Neutrophil (primary cell): Measurements from ENCODE around the gene ARHGEF19.

Source experiments
- H3K27ac ChIP-seq: fragments of 200-600 bp; sonication (generic); 2 replicates; pipeline ENCODE4 v1.5.1; 2016; ENCODE audit warnings: mild to moderate bottlenecking, moderate library complexity
- H3K27me3 ChIP-seq: fragments of 200-600 bp; sonication (generic); 2 replicates; pipeline ENCODE4 v1.6.0; 2016; ENCODE audit warnings: mild to moderate bottlenecking
- H3K36me3 ChIP-seq: fragments of 200-600 bp; sonication (generic); 2 replicates; pipeline ENCODE4 v1.5.1; 2017
- H3K4me1 ChIP-seq, 2 experiments: fragments of 200-600 bp in 1 of 2; sonication (generic) in 1 of 2; 1 replicate in 1 of 2; 2 replicates in 1 of 2; pipeline versions ENCODE4 v1.5.1 to v1.6.1; 2013 to 2016; ENCODE audit warnings: low read depth in 1 of 2, low read length in 1 of 2, mild to moderate bottlenecking in 1 of 2, moderate library complexity in 1 of 2; ENCODE audit not compliant: control insufficient read depth in 1 of 2, insufficient read depth in 1 of 2
- H3K4me3 ChIP-seq, 2 experiments: fragments of 200-600 bp in 1 of 2; sonication (generic) in 1 of 2; 1 replicate in 1 of 2; 2 replicates in 1 of 2; pipeline ENCODE4 v1.5.1; 2013 to 2016; ENCODE audit warnings: low read depth in 1 of 2, low read length in 1 of 2, mild to moderate bottlenecking in 1 of 2, moderate library complexity in 1 of 2
- H3K9me3 ChIP-seq: fragments of 200-600 bp; sonication (generic); 2 replicates; pipeline ENCODE4 v1.5.1; 2016
- CTCF ChIP-seq: fragments of 200-600 bp; sonication (generic); IDR thresholded peaks from 2 replicates; pipeline ENCODE4 v1.5.1; 2016; ENCODE audit warnings: antibody characterized with exemption

ARHGEF19 gene

GRCh38 chr1:16149702-16150488 is 62.6 kb downstream of the ARHGEF19 start:
- H3K4me3 ChIP-seq = no peak overlapping the region
- H3K27ac ChIP-seq = no peak overlapping the region
- H3K4me1 ChIP-seq = peaks cover 10 to 12% of the 10 kb centered on the region in 2 experiments
- no peak for TF ChIP-seq CTCF
- H3K36me3 ChIP-seq = no peaks in the 10 kb centered on the region
- H3K27me3 ChIP-seq = peaks cover 41% of the 10 kb centered on the region
- H3K9me3 ChIP-seq = no peaks in the 10 kb centered on the region

- no peak overlapping the region for H3K27ac ChIP-seq
- H3K4me3 ChIP-seq = no peak overlapping the region
- H3K27me3 ChIP-seq = peaks cover 34% of the 10 kb centered on the region
- H3K4me1 ChIP-seq = peaks cover 2 to 4% of the 10 kb centered on the region in 2 experiments
- no peaks in the 10 kb centered on the region for H3K9me3 ChIP-seq
- no peaks in the 10 kb centered on the region for H3K36me3 ChIP-seq
- no peak for TF ChIP-seq CTCF
These were observed 63.3 kb downstream of the ARHGEF19 start for GRCh38 chr1:16149146-16149545.

GRCh38 chr1:16148329-16149092 is 63.9 kb downstream of the ARHGEF19 start:
- H3K36me3 ChIP-seq = no peaks in the 10 kb centered on the region
- no peaks in the 10 kb centered on the region for H3K9me3 ChIP-seq
- no peak overlapping the region for H3K27ac ChIP-seq
- no peaks in the 10 kb centered on the region for H3K4me1 ChIP-seq
- H3K4me3 ChIP-seq = no peak overlapping the region
- peaks cover 27% of the 10 kb centered on the region for H3K27me3 ChIP-seq
- TF ChIP-seq CTCF = no peak
